GM19438 (cell line): ENCODE data around the gene POLR1B.
"Not testable (repeated sequence)": the region's sequence is repeated elsewhere in the genome, so short reads cannot be mapped to it uniquely, and the experiment has no call there.

ENCODE experiments used
- ATAC-seq: cut with Tn5 transposase; IDR thresholded peaks from one replicate; pipeline ENCODE4 v1.9.1; 2021; ENCODE audit warnings: low read depth; ENCODE audit not compliant: unreplicated experiment

POLR1B gene

GRCh38 chr2:112597537-112598322, 55.5 kb downstream of the POLR1B start:
- ATAC-seq, result no peak

GRCh38 chr2:112600634-112601033, 58.4 kb downstream of the POLR1B start:
- no peak for ATAC-seq

GRCh38 chr2:112601754-112602153, 59.5 kb downstream of the POLR1B start:
- no peak for ATAC-seq

- no peak for ATAC-seq
Measured at GRCh38 chr2:112602917-112603316, 60.7 kb downstream of the POLR1B start.

GRCh38 chr2:112603731-112604130, 61.5 kb downstream of the POLR1B start:
- no peak for ATAC-seq

GRCh38 chr2:112604952-112605351, 62.7 kb downstream of the POLR1B start:
- no peak for ATAC-seq

GRCh38 chr2:112605926-112606325, 63.7 kb downstream of the POLR1B start:
- no peak for ATAC-seq

- ATAC-seq, result no peak
Measured at GRCh38 chr2:112606547-112606946, 64.3 kb downstream of the POLR1B start.

GRCh38 chr2:112607680-112608438, 65.6 kb downstream of the POLR1B start:
- no peak for ATAC-seq

- not testable (repeated sequence) for ATAC-seq
Measured at GRCh38 chr2:112609320-112609719, 67.1 kb downstream of the POLR1B start.

- ATAC-seq, result not testable (repeated sequence)
Measured at GRCh38 chr2:112612283-112612682, 70.0 kb downstream of the POLR1B start.

GRCh38 chr2:112614201-112614840, 72.1 kb downstream of the POLR1B start:
- no peak for ATAC-seq

- ATAC-seq, result no peak
Measured at GRCh38 chr2:112615051-112615450, 72.8 kb downstream of the POLR1B start.

- not testable (repeated sequence) for ATAC-seq
Measured at GRCh38 chr2:112615798-112616197, 73.5 kb downstream of the POLR1B start.

GRCh38 chr2:112618383-112618782, 76.1 kb downstream of the POLR1B start:
- no peak for ATAC-seq

- no peak for ATAC-seq
Measured at GRCh38 chr2:112621790-112622527, 79.7 kb downstream of the POLR1B start.

- ATAC-seq, result no peak
Measured at GRCh38 chr2:112622528-112622849, 80.2 kb downstream of the POLR1B start.

GRCh38 chr2:112623913-112624777, 81.9 kb downstream of the POLR1B start:
- peak; percentile 65 for ATAC-seq

- no peak for ATAC-seq
Measured at GRCh38 chr2:112625474-112626114, 83.3 kb downstream of the POLR1B start.
